GM12874 (cell line): Measurements from ENCODE around the gene FGF14.

Experiments used
- TF ChIP-seq, protein P1 (sequence below): IDR thresholded peaks from 2 replicates; pipeline ENCODE4 v1.5.1; 2011; ENCODE audit warnings: low read depth, mild to moderate bottlenecking, control low read depth, low read length, moderate library complexity; ENCODE audit not compliant: insufficient read depth

Gene FGF14

DNA sequence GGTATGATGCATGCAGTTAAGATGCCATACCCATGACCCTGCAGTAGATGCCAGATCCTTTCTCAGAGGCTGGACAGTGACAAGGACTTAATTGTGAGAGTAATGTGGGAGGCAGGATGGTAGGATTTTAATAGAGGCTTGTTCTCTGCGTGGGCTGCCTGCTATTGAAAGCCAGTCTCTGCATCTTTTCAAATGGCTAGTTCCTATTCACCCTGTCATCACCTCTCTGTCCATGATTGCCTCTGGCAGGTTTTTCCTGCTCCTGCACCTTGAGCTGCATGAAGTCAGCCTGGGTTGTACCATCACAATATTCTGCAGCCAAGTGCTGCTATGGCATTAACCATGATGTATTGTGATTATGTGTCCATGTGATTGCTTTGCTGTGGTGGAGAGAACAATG lies 508.8 kb downstream of the FGF14 start:
- TF ChIP-seq, protein P1, sequence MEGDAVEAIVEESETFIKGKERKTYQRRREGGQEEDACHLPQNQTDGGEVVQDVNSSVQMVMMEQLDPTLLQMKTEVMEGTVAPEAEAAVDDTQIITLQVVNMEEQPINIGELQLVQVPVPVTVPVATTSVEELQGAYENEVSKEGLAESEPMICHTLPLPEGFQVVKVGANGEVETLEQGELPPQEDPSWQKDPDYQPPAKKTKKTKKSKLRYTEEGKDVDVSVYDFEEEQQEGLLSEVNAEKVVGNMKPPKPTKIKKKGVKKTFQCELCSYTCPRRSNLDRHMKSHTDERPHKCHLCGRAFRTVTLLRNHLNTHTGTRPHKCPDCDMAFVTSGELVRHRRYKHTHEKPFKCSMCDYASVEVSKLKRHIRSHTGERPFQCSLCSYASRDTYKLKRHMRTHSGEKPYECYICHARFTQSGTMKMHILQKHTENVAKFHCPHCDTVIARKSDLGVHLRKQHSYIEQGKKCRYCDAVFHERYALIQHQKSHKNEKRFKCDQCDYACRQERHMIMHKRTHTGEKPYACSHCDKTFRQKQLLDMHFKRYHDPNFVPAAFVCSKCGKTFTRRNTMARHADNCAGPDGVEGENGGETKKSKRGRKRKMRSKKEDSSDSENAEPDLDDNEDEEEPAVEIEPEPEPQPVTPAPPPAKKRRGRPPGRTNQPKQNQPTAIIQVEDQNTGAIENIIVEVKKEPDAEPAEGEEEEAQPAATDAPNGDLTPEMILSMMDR: no peak

DNA sequence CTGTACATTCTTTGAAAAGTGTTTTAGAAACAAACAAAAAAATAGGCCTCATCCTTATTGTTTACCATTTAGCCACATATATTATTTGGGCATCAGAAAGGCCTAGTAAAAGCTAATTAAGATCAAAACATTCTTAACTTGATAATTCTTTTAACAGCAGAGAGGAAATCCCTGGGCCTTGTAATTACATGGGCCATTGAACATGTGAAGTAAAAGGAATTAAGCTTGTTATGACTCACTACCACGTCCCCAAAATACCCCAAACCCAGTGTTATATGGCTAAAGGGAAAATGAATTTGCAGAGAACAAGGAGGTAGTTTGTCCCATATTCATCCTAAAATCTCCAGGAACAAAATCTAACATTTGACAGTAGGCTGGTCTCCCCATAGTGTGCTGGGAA lies 509.6 kb downstream of the FGF14 start:
- TF ChIP-seq, protein P1: no peak

DNA sequence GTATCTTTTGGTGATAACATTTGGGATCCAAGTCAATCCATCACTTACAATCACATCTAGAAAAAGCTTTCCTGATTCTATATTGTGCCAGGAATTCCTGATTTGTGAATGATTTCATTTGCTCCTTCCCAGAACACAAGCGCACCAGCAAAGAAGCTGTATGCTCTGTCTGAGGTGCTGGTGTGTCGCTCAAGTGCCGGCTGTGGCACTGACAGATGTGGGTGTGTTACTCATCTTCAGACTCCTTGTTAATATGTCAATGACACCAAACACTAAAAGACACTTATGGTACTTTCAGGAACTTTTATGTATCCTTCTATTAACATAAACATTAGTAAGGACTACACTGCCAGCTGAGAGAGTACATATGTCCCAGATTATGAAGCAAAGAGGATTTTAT lies 520.3 kb downstream of the FGF14 start:
- TF ChIP-seq, protein P1: no peak

DNA sequence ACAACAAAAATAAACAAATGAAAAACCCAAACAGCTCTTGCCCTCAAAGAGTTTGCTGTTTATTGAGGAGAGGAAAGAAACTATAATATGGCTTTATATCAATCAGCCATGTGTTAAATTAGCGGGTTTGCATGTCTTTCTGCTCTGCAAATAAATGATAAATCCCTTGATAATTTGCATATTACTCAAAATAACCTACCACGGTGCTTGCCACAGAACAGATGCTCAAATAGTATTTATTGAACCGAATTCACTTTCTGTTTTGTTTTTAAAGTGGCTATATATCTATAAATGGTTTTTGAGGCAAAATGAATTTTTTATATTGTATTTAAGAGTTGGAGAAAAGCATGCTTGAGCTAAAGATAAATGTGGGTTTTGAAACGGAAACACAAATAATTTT lies 521.3 kb downstream of the FGF14 start:
- TF ChIP-seq, protein P1: no peak

DNA sequence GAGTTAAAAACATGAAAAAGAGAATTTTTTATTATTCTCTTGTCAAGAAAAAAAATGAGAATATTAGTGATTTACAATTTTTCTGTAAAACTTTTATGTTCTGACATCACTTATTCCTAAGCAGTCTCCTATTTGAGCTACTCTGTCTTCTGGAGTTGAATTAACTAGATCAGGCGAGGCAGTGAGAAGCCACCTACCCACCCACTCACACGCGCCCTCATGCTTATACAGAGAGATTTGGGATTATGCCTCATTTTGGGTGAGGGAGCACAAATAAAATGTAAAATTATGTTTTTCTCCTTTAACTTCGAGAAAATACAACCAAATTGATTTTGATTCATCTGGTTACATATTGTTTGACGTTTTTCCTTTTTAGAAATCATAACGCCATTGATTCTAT lies 524.9 kb downstream of the FGF14 start:
- TF ChIP-seq, protein P1: no peak

DNA sequence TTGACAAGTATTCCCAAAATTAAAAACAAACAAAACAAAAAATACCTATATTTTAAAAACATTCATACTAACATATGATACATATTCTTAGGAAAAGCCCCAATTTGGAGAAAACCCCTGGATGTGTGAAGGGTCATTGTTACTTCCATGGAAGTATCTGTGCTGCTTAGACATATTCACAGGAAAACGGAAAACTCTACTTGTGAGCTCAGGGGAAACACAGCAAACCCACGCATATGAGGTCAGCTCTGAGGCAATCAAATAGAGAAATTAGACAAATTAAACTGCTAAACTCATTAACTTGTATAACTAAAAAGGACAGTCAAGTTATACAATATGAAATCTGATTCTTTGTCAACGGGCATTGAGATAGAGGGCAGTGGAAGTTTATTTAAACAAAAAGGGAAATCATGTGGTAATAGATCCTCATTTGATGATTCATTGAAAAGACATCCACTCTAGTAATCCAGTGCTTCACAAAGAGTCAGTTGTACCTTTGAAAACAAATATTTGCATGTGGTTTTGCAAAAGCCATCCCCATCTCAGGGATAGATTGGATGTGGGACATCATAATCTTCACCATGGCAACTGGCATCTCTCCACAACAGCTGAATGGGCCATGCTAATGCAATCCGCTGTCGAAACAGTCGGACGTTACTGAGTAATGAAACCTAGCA lies 526.0 kb downstream of the FGF14 start:
- TF ChIP-seq, protein P1: no peak

DNA sequence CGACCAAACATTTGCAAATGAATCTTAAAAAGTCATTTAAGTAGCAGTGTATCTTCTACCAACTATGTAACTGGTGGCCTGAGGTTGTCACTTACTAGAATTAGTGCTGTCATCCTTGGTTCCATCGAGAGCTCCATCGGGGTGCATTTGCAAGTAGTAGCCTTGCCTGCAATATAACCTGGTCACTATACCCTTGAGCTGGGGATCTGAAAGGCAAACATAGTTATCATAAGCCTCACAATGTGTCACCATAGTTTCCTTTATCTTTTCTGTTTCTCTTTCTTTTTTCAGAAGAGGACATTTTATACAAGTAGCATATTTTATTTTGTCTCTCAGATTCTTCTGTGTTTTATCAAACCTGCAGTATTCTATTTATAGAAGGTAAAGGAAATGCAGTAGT lies 526.8 kb downstream of the FGF14 start:
- TF ChIP-seq, protein P1: no peak
